SK-N-SH treated with all-trans-retinoic acid at 6 μM for 48 hours (cell line): ENCODE data around the gene PSMA2.

Source experiments
- ARNTL ChIP-seq: fragments of 450-650 bp; formaldehyde crosslinking; IDR thresholded peaks from 2 replicates; pipeline ENCODE4 v1.5.0; 2020; ENCODE audit warnings: low read depth, mild to moderate bottlenecking, moderate library complexity, borderline replicate concordance
- BACH2 ChIP-seq: fragments of 250-450 bp; sonication (Bioruptor Pico); IDR thresholded peaks from 2 replicates; pipeline ENCODE4 v1.9.0; 2021; ENCODE audit warnings: mild to moderate bottlenecking, borderline replicate concordance
- CREB5 ChIP-seq: fragments of 250-450 bp; sonication (Bioruptor Pico); IDR thresholded peaks from 2 replicates; pipeline ENCODE4 v1.5.1; 2020; ENCODE audit warnings: low read depth, mild to moderate bottlenecking, moderate library complexity
- ESRRG ChIP-seq: fragments of 250-450 bp; sonication (Bioruptor Pico); IDR thresholded peaks from 2 replicates; pipeline ENCODE4 v1.6.1; 2021; ENCODE audit warnings: mild to moderate bottlenecking
- PATZ1 ChIP-seq: fragments of 250-450 bp; sonication (Bioruptor Pico); IDR thresholded peaks from 2 replicates; pipeline ENCODE4 v1.8.0; 2020; ENCODE audit warnings: mild to moderate bottlenecking, moderate library complexity, borderline replicate concordance
- PPARA ChIP-seq: fragments of 250-450 bp; sonication (Bioruptor Pico); IDR thresholded peaks from 2 replicates; pipeline ENCODE4 v1.5.0; 2020; ENCODE audit warnings: mild to moderate bottlenecking, borderline replicate concordance
- RARB ChIP-seq: fragments of 250-450 bp; sonication (Bioruptor Pico); IDR thresholded peaks from 2 replicates; pipeline ENCODE4 v1.8.0; 2021; ENCODE audit warnings: mild to moderate bottlenecking, moderate library complexity
- SNAI2 ChIP-seq: fragments of 250-450 bp; sonication (Bioruptor Pico); IDR thresholded peaks from 2 replicates; pipeline ENCODE4 v1.5.0; 2020; ENCODE audit warnings: mild to moderate bottlenecking, moderate library complexity
- TOX ChIP-seq: fragments of 250-450 bp; sonication (Bioruptor Pico); IDR thresholded peaks from 2 replicates; pipeline ENCODE4 v1.8.0; 2021; ENCODE audit warnings: mild to moderate bottlenecking, moderate library complexity, borderline replicate concordance
- TSHZ2 ChIP-seq: fragments of 250-450 bp; sonication (Bioruptor Pico); IDR thresholded peaks from 2 replicates; pipeline ENCODE4 v1.5.0; 2020; ENCODE audit warnings: mild to moderate bottlenecking, moderate library complexity
- ZC3H10 ChIP-seq: fragments of 250-450 bp; sonication (Bioruptor Pico); IDR thresholded peaks from 2 replicates; pipeline ENCODE4 v1.5.1; 2021; ENCODE audit warnings: mild to moderate bottlenecking, moderate library complexity
- ZFP3 ChIP-seq: fragments of 250-450 bp; sonication (Bioruptor Pico); IDR thresholded peaks from 2 replicates; pipeline ENCODE4 v1.5.0; 2020; ENCODE audit warnings: mild to moderate bottlenecking, moderate library complexity
- ZNF565 ChIP-seq: fragments of 450-650 bp; formaldehyde crosslinking; conservative IDR thresholded peaks from 2 replicates; pipeline ENCODE4 v1.5.0; 2020; ENCODE audit warnings: low read depth, mild to moderate bottlenecking, moderate library complexity
- ZNF8 ChIP-seq: fragments of 450-650 bp; formaldehyde crosslinking; IDR thresholded peaks from 2 replicates; pipeline ENCODE4 v1.5.0; 2020; ENCODE audit warnings: mild to moderate bottlenecking, moderate library complexity

- TF ChIP-seq ZNF565 (CRISPR knock-in tag) (no peak), ZFP3 (CRISPR knock-in tag) (no peak), CREB5 (no peak), ESRRG (CRISPR knock-in tag) (no peak), TOX (no peak), PATZ1 (CRISPR knock-in tag) (no peak), SNAI2 (no peak), BACH2 (CRISPR knock-in tag) (no peak), RARB (CRISPR knock-in tag) (no peak), ARNTL (CRISPR knock-in tag) (no peak), ZC3H10 (CRISPR knock-in tag) (no peak), TSHZ2 (CRISPR knock-in tag) (no peak), PPARA (CRISPR knock-in tag) (no peak), ZNF8 (CRISPR knock-in tag) (no peak)
Observed at GRCh38 chr7:42956062-42956461, 24.1 kb upstream of the PSMA2 start.
